ENCODE data around the gene HEXD.
"Not testable (repeated sequence)": the region's sequence is repeated elsewhere in the genome, so short reads cannot be mapped to it uniquely, and the experiment has no call there.

The HEXD gene

DNA sequence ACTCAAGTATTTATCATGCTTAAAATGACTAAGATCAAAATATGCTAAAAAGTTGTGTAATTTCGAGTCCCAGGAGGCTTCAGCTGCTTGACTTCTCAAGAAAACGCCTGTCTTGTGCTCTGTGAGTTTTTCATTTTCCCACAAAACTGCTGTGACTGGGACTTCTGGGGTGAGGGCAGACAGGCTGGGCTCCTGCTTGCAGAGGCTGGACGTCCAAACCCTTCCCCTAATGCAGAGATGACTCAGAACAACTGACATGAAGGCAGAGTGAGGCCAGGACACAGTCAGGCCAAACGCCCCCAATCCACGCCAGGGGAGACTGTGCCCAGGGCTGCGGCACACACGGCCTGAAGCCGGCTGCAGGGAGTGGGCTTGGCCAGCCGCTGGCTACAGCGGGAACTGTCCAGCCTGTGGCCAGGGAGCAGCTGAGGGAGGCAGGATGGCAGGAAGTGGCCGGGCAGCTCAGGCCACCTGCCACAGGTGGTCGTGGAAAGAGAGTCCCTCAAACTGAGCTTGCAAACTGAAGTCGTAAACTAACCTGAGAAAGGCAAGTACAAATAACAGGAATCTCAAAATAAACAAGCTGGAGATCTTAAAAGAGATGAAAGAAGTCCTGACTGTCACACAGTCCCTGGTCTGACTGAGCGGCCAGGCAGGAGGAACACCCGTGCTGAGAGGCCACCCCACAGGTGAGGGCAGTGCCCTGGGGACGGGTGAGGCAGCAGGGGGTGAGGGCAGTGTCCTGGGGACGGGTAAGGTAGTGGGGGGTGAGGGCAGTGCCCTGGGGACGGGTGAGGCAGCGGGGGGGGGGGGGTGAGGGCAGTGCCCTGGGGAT, 21.3 kb upstream of the HEXD start:
- DNase-seq (ENCODE audit: low spot score): no peak

- no peak for DNase-seq (ENCODE audit: low spot score)
Observed at GRCh38 chr17:82397449-82398335, 20.5 kb upstream of the HEXD start.

DNA sequence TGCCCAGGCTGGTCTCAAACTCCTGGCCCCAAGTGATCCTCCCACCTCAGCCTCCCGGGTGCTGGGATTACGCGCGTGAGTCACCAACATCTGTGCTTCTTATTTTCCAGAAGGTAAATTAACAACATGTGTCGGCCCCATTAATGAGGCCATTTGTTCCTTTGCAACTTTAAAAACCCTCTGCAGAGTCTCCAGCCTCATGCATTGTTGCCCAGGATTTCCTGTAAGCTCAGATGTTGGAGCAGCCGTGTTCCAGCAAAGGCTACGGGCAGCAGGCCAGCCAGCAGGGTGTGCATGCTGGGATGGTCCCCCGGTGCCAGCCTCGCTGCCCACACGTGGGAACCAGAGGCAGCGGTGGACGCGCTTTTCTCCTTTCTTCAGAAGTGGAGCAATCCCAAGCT, 19.1 kb upstream of the HEXD start:
- peak; percentile 66 for DNase-seq (ENCODE audit: low spot score)

- DNase-seq (ENCODE audit: low spot score): no peak
Observed at GRCh38 chr17:82399601-82400101, 18.5 kb upstream of the HEXD start.

GRCh38 chr17:82400206-82400605, 17.9 kb upstream of the HEXD start:
- DNase-seq (ENCODE audit: low spot score): no peak

- peak; percentile 63 for DNase-seq (ENCODE audit: low spot score)
Observed at GRCh38 chr17:82400830-82401229, 17.3 kb upstream of the HEXD start.

DNA sequence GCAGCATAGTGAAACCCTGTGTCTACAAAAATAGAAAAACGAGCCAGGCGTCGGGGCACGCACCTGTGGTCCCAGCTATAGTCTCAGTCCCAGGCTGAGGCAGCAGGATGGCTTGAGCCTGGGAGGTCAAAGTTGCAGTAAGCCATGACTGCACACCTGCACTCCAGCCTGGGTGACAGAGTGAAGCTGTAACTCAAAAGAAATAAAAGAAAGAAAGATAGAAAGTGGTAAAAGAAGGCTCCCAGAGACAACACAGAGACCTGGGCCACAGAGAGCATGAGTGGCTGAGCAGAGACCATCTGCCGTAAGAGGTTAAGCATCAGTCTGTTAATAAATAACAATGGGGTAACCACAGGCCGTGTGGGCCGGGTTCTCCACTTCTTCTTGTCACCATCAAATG, 15.3 kb upstream of the HEXD start:
- DNase-seq (ENCODE audit: low spot score): no peak

DNA sequence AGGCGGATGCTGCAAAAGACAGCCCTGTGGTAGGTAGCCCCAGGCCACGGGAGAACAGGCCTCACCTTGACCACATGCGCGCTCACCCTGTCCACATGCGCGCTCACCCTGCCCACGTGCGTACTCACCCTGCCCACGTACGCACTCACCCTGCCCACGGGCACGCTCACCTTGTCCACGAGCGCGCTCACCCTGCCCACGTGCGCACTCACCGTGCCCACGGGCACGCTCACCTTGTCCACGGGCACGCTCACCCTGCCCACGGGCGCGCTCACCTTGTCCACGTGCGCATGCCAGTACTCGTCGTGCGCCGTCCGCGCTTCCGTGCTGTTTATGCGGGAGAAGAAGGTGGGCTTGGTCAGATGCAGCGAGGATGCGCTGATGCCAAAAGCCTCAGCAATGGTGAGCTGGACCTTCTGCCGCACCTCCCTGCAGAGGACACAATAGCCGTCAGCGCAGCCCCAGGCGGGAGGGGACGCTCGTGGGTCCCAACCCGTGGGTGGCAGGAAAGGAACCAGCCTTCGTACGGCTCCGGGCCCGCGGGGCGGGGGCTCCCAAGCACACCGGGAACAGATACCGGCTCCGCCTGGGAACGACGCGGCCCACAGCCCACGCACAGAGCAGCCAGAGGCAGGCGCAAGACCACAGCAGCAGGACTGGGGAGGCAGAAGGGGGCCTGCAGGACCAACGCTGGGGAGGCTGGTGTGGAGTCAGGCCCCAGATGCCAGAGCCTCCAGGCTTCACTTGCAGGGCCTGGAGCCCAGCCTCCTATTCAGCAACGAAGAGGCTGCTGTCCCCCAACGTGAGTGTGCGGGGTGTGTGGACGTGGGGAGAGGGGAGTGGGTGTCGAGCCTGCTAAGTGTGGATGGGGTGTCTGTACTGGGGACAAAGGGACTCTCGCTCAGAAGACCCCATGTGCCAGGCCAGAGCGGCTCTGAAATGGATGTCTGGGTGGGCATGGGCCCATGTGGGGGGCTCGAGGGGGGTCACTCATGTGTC, 14.2 kb upstream of the HEXD start:
- DNase-seq (ENCODE audit: low spot score): no peak

DNA sequence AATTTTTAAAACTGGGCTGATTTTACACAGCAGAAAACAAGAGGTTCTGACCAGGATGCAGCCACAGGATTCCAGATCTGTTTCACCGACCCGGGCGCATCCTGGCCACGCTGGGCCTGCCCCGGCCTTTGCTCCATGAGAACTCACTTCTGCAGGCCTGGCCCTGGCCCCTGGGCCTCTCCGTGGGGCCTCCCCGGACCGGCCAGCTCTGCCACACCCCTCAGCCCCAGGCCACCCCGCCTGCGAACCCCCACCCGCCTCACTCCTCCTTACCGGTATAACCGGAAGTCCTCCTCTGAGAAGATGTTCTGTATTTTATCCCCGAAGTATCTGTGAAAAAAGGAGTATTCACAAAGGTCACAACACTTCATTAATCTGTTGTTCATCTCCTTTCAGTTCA, 13.1 kb upstream of the HEXD start:
- no peak for DNase-seq (ENCODE audit: low spot score)

GRCh38 chr17:82406131-82406671, 11.9 kb upstream of the HEXD start:
- DNase-seq (ENCODE audit: low spot score): no peak

GRCh38 chr17:82407255-82407654, 10.9 kb upstream of the HEXD start:
- no peak for DNase-seq (ENCODE audit: low spot score)

DNA sequence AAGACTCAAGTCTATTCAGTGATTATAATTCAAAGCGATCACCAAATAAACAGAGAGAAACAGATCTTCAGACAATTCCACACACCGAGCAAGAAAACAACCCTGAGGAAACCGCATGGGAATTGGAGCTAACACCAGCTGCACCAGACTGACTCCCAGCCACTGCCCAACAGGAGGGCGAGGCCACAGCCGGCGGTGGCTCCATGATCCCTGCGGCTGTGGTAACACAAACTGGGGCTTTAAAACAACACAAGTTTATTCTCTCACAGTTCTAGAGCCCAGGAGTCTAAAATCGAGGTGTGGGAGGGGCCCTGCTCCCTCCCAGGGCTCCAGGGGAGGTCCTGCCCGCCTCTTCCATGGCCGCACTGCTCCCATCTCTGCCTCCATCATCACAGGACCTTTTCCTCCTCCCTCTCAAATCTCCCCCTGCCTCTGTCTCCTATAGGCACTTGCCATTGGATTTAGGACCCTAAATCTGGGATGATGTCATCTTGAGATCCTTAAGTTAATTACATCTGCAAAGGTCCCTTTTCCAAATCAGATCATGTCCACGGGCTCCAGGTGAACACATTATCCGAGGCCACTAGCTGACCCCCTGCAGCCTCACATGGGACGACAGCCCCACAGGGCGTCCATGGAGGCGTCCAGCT, 9.7 kb upstream of the HEXD start:
- DNase-seq (ENCODE audit: low spot score): no peak

DNA sequence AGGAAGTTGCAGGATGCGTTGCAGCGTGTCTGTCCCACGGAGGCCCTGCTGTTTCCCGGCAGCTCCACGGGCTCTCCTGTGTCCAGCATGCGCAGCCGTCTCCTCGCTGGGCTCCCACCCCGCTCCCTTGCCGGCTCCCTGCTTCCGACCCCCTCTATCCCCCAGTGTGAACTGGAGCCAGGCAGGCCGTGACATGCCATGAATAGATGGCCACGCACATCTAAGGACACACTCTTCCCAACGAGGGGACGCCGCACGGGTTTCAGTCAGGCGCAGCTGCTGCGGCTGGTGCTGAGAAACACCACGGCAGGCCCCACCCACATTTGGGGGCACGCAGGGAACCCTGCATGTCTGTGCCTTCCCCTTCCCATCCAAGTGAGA, 9.2 kb upstream of the HEXD start:
- DNase-seq (ENCODE audit: low spot score): no peak

DNA sequence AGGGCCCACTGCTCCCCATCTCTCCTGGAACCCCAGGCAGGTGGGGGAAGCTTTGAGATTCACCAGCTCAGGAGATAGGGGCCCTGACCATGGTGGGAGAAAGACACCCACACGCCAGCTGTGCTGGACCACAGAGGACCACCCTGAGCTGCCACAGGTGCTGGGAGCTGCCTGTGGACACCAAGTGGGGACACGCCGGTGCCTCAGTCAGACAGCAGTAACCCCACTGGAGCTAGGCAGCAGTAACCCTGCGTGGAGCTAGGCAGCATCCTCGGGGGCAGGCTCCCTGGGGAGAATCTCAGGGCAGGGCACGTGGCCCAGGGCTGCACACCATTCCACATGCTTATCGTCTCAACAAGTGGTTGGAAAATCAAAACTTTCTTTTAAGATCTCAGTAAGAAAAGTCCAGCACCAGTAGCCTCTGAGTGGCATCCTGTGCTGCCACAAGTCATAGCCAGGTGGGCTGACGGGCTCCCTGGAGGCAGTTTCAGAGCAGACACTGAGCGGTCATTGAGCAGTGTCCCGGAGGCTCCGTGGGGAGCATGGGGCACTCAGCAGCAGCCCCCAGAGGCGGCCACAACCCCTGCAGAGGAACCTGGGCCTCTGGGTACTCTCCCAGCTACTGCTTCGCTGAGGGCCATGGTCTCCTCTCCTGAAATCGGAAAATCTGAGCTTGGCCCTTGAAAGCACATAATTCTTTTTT, 8.0 kb upstream of the HEXD start:
- DNase-seq (ENCODE audit: low spot score): no peak

DNA sequence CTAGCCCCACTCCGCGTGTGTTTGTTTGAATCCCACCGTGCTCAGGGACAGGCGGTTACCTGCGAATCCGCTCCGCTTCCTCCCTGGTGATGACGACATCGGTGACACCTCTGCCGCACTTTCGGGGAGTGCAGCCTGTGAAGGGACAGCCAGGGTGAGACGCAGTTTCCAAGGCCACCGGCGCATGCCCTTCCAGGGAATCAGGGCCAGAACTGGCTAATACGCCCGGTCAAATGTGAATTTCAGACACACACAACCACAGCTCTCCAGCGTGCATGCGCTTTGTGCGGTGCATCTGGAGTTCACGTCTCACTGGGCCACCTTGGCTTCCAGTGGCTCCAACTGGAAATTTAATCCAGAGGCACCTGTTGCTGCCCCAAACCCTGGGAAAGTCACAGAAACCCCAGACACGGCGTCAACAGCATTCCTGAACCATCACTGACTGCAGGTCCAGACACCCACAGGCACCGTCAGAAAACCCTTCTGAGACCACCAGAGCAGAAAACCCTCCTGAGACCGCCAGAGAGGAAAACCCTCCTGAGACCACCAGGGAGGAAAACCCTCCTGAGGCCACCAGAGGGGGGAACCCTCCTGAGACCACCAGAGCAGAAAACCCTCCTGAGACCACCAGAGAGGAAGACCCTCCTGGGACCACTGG, 6.6 kb upstream of the HEXD start:
- DNase-seq (ENCODE audit: low spot score): no peak

GRCh38 chr17:82412081-82412480, 6.1 kb upstream of the HEXD start:
- not testable (repeated sequence) for DNase-seq (ENCODE audit: low spot score)

GRCh38 chr17:82412535-82413520, 5.3 kb upstream of the HEXD start:
- no peak for DNase-seq (ENCODE audit: low spot score)

- DNase-seq (ENCODE audit: low spot score): peak; percentile 78
Observed at GRCh38 chr17:82414548-82415281, 3.4 kb upstream of the HEXD start.

All from Ammon's horn (tissue), 1 donor.